Liver (tissue), 9 donors: ENCODE results near the gene HUWE1. TPM values are rescaled to one million over a fixed set of nuclear protein-coding genes. Genes with fewer than 3 reads are reported as not detected.

Experiments
- DNase-seq: peaks from one replicate; pipeline ENCODE4 v3.0.0-alpha.2; 2017; ENCODE audit warnings: low spot score
- H3K27ac ChIP-seq, 2 donors: one replicate each; pipeline ENCODE4 v1.7.0; 2013; ENCODE audit warnings: inconsistent platforms in 2 of 2, low read length in 2 of 2, control low read depth in 1 of 2, low read depth in 1 of 2, mild to moderate bottlenecking in 1 of 2
- H3K27me3 ChIP-seq, 4 donors: one replicate each; pipeline versions ENCODE4 v1.6.1 to v1.7.0; 2013; ENCODE audit warnings: low read length in 3 of 4, inconsistent platforms in 1 of 4, mild to moderate bottlenecking in 1 of 4, moderate library complexity in 1 of 4; ENCODE audit not compliant: control insufficient read depth in 4 of 4, insufficient read depth in 4 of 4
- H3K36me3 ChIP-seq, 4 donors: one replicate each; pipeline versions ENCODE4 v1.6.1 to v1.7.0; 2013; ENCODE audit warnings: low read length in 3 of 4, mild to moderate bottlenecking in 3 of 4, low read depth in 1 of 4, moderate library complexity in 1 of 4; ENCODE audit not compliant: control insufficient read depth in 4 of 4, insufficient read depth in 3 of 4
- H3K4me1 ChIP-seq, 4 donors: one replicate each; pipeline versions ENCODE4 v1.6.1 to v1.7.0; 2013; ENCODE audit warnings: low read length in 3 of 4, mild to moderate bottlenecking in 3 of 4, moderate library complexity in 1 of 4; ENCODE audit not compliant: control insufficient read depth in 4 of 4, insufficient read depth in 4 of 4
- H3K4me3 ChIP-seq, 3 donors: one replicate each; pipeline versions ENCODE4 v1.6.1 to v1.7.0; 2013; ENCODE audit warnings: low read length in 3 of 3, control low read depth in 1 of 3, low read depth in 1 of 3, mild to moderate bottlenecking in 1 of 3
- H3K9ac ChIP-seq, 2 donors: one replicate each; pipeline ENCODE4 v1.7.0; 2013; ENCODE audit warnings: low read length in 2 of 2, mild to moderate bottlenecking in 2 of 2, moderate library complexity in 2 of 2, control low read depth in 1 of 2, low read depth in 1 of 2
- H3K9me3 ChIP-seq, 4 donors: one replicate each; pipeline versions ENCODE4 v1.6.1 to v1.7.0; 2013; ENCODE audit warnings: low read length in 3 of 4; ENCODE audit not compliant: control insufficient read depth in 4 of 4
- CTCF ChIP-seq: fragments of 150-350 bp; IDR thresholded peaks from 2 replicates; pipeline ENCODE4 v1.5.1; 2017; ENCODE audit warnings: improper control_type of control experiment, low read depth, low read length; ENCODE audit not compliant: missing input control
- EGR1 ChIP-seq, 2 donors: IDR thresholded peaks; 2 replicates each; pipeline ENCODE4 v1.6.1; 2016 to 2018; ENCODE audit warnings: antibody characterized with exemption in 2 of 2, low read depth in 2 of 2
- FOXA2 ChIP-seq: IDR thresholded peaks from 2 replicates; pipeline ENCODE4 v1.6.1; 2016; ENCODE audit warnings: antibody characterized with exemption
- GABPA ChIP-seq, 2 donors: IDR thresholded peaks in 1 of 2; conservative IDR thresholded peaks in 1 of 2; 2 replicates each; pipeline ENCODE4 v1.6.1; 2016; ENCODE audit warnings: antibody characterized with exemption in 2 of 2, mild to moderate bottlenecking in 1 of 2, moderate library complexity in 1 of 2
- HNF4A ChIP-seq, 2 donors: conservative IDR thresholded peaks; 2 replicates each; pipeline ENCODE4 v1.6.1; 2016; ENCODE audit warnings: antibody characterized with exemption in 2 of 2, mild to moderate bottlenecking in 2 of 2
- HNF4G ChIP-seq: IDR thresholded peaks from 2 replicates; pipeline ENCODE4 v1.6.1; 2016; ENCODE audit warnings: antibody characterized with exemption
- JUND ChIP-seq, 2 donors: IDR thresholded peaks; 2 replicates each; pipeline ENCODE4 v1.6.1; 2016; ENCODE audit warnings: antibody characterized with exemption in 2 of 2
- NR2F2 ChIP-seq: IDR thresholded peaks from 2 replicates; pipeline ENCODE4 v1.6.1; 2016; ENCODE audit warnings: antibody characterized with exemption
- RAD21 ChIP-seq, 2 donors: IDR thresholded peaks; 2 replicates each; pipeline ENCODE4 v1.6.1; 2016; ENCODE audit warnings: antibody characterized with exemption in 2 of 2, mild to moderate bottlenecking in 2 of 2
- REST ChIP-seq: IDR thresholded peaks from 2 replicates; pipeline ENCODE4 v1.6.1; 2016; ENCODE audit warnings: antibody characterized with exemption, mild to moderate bottlenecking
- RXRA ChIP-seq, 2 donors: IDR thresholded peaks; 2 replicates each; pipeline ENCODE4 v1.6.1; 2017 to 2018; ENCODE audit warnings: antibody characterized with exemption in 2 of 2, mild to moderate bottlenecking in 1 of 2
- SP1 ChIP-seq: IDR thresholded peaks from 2 replicates; pipeline ENCODE4 v1.6.1; 2018; ENCODE audit warnings: antibody characterized with exemption, mild to moderate bottlenecking
- TAF1 ChIP-seq: conservative IDR thresholded peaks from 2 replicates; pipeline ENCODE4 v1.6.1; 2016; ENCODE audit warnings: antibody characterized with exemption, mild to moderate bottlenecking
- YY1 ChIP-seq: IDR thresholded peaks from 2 replicates; pipeline ENCODE4 v1.6.1; 2016; ENCODE audit warnings: antibody characterized with exemption, mild to moderate bottlenecking
- WGBS: extraction: QIAGEN DNeasy Blood & Tissue Kit; methylation state at CpG from one replicate; pipeline ENCODE4 v1.1.7; 2013; 5-methylcytosine and 5-hydroxymethylcytosine counted together
- polyA plus RNA-seq, 2 donors: library from polyadenylated mRNA; stranded (reverse) in 1 of 2; unstranded in 1 of 2; fragments of 200-250 nt in 1 of 2; fragments of >200 nt in 1 of 2; fragmentation: Nextera tagmentation in 1 of 2; extraction: Ambion mirVana in 1 of 2; gene quantifications; one replicate each; pipeline versions ENCODE4 v1.2.1 to v1.2.3, GENCODE V29; 2013 to 2015
- total RNA-seq, 2 donors: library from RNA; depleted of rRNA; stranded (reverse); fragments of >200 nt; gene quantifications; one replicate each; pipeline ENCODE4 v1.2.3, GENCODE V29; 2014
- TF ChIP-seq, protein P1 (sequence below): IDR thresholded peaks from 2 replicates; pipeline ENCODE4 v1.6.1; 2016; ENCODE audit warnings: antibody characterized with exemption
- TF ChIP-seq, protein P2 (sequence below): IDR thresholded peaks from 2 replicates; pipeline ENCODE4 v1.6.1; 2016; ENCODE audit warnings: antibody characterized with exemption
- donor health status: healthy.
- donor health status: healthy.
- donor health status: healthy.
- donor health status: healthy.
- donor health status: healthy.

Gene HUWE1
- total and polyA plus RNA-seq, 4 donors: 20.2 to 75.8 (median 37.7) TPM

- DNase-seq: no peak
- TF ChIP-seq SP1 (no peak), FOXA2 (no peak), NR2F2 (no peak), REST (no peak), TAF1 (no peak)
- Histone ChIP-seq H3K4me3 (no peak overlapping the region), H3K27me3 (no peaks in the 10 kb centered on the region), H3K27ac (no peak overlapping the region), H3K36me3 (no peaks in the 10 kb centered on the region), H3K4me1 (no peaks in the 10 kb centered on the region), H3K9me3 (no peaks in the 10 kb centered on the region), H3K9ac (no peak overlapping the region)
- WGBS: 95% methylated on average over 3 of the region's 3 CpGs
Observed at GRCh38 chrX:53704854-53705253, 18.3 kb upstream of the HUWE1 start.

- Histone ChIP-seq H3K36me3 (no peaks in the 10 kb centered on the region), H3K4me1 (no peaks in the 10 kb centered on the region), H3K9ac (no peak overlapping the region), H3K27me3 (no peaks in the 10 kb centered on the region), H3K9me3 (no peaks in the 10 kb centered on the region), H3K27ac (no peak overlapping the region), H3K4me3 (no peak overlapping the region)
- TF ChIP-seq RXRA (IDR thresholded peaks at IDR 0.05): no peak
- no peak for TF ChIP-seq SP1
- no peak for TF ChIP-seq REST
- no peak for TF ChIP-seq RAD21 (IDR thresholded peaks at IDR 0.05)
- TF ChIP-seq, protein P1, sequence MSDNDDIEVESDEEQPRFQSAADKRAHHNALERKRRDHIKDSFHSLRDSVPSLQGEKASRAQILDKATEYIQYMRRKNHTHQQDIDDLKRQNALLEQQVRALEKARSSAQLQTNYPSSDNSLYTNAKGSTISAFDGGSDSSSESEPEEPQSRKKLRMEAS: no peak
- no peak for TF ChIP-seq HNF4G
- TF ChIP-seq JUND (IDR thresholded peaks at IDR 0.05): no peak
- no peak for TF ChIP-seq HNF4A (conservative IDR thresholded peaks at IDR 0.05)
- TF ChIP-seq FOXA2: no peak
- no peak for TF ChIP-seq YY1
- TF ChIP-seq GABPA (IDR thresholded peaks at IDR 0.05 in 1 of 2, conservative IDR thresholded peaks at IDR 0.05 in 1 of 2): no peak
- TF ChIP-seq EGR1 (IDR thresholded peaks at IDR 0.05; ENCODE audit: low read depth in 2 of 2): no peak
- TF ChIP-seq, protein P2, sequence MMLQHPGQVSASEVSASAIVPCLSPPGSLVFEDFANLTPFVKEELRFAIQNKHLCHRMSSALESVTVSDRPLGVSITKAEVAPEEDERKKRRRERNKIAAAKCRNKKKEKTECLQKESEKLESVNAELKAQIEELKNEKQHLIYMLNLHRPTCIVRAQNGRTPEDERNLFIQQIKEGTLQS: no peak
- no peak for TF ChIP-seq NR2F2
- TF ChIP-seq CTCF: no peak
- DNase-seq: no peak
- WGBS: 80% methylated on average over 4 of the region's 4 CpGs
Observed at GRCh38 chrX:53704294-53704693, 17.8 kb upstream of the HUWE1 start.
